GM21447 (cell line): Measurements from ENCODE around the gene DRAXIN.

Experiments
- ATAC-seq: cut with Tn5 transposase; IDR thresholded peaks from one replicate; pipeline ENCODE4 v1.9.1; 2021; ENCODE audit not compliant: unreplicated experiment

Gene DRAXIN

DNA sequence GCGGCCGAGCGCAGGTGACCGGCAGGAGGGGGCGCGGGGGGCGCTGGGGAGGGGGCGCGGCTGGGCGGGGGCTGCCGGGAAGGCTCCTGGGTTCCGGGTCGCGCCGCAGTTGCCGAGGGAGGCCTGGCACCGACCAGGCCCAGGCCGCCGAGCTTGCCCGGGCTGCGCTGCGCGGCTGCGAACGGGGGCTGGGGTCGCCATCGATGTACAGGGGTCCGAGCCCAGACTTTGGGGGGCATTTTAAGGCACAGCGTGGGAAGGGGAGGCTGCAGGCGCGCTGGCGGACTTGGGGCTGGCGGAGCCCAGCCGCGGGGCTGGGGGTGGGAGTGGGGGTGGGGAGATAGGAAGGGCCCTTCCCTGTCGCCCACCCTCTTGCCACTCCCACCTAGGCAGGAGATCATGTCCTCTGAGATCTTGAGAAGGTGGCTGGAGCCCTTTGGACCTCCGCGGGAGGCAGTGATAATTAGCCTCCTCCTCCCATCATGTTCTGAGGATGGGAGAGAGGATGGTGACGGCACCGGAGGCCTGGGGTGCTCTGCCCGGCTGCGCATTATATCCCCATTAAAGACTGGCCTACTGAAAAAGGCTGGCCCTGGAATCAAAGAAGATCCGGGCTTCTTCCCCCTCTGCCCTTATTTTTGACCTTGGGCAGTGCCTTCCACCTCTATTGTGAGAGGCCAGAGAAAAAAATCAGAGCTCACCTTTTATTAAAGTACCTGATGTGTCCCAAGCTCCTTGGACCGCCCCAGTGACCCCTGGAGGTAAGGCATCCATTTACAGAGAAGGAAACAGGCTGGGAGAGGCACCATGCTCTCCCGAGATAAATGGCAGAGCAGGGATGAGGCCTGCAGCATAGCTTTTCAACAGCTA lies 36.3 kb upstream of the DRAXIN start:
- peak; percentile 27 for ATAC-seq

DNA sequence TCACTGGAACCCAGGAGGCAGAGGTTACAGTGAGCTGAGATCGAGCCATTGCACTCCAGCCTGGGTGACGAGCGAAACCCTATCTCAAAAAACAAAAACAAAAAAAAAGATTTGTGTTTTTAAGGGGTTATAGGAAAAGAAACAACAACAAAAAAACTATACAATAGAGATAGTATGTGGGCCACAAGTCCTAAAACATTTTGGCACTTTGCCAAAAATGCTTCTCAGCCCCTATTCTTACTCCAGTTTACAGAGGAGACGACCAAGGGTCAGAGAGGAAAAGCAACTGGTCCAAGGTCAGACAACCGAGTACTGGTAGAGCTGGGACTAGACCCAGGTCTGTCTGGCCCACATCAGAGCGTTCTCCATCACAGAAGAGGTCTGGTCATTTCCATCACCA lies 33.9 kb upstream of the DRAXIN start:
- ATAC-seq = no peak

DNA sequence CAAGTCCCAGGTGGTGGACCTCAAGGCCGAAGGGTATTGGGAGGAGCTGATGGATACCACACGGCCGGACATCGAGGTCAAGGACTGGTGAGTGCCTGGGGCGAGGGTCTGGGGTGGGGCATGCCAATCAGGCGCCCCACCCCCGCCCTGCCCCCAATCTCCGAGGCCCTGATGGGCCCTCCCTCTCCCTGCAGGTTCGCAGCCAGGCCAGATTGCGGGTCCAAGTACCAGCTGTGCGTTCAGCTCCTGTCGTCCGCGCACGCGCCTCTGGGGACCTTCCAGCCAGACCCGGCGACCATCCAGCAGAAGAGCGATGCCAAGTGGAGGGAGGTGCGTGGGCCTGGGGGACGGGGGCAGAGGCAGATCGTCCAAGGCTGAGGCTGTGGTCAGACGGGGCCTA lies 33.0 kb upstream of the DRAXIN start:
- ATAC-seq = no peak

DNA sequence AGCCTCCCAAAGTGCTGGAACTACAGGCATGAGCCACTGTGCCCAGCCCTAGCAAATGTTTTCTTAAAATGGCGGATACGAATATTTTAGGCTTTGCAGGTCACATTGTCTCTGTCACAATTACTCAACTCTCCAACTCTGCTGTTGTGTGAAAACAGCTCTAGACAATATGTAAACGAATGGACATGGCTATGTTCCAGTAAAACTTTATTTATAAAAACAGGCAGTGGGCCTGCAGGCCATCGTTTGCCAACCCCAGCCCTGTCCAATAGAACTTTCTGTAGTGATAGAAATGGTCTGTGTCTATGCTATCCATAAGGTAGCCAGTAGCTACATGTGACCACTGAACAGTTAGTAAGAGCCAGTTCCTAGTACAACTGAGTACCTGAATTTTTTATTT lies 31.8 kb upstream of the DRAXIN start:
- no peak for ATAC-seq

DNA sequence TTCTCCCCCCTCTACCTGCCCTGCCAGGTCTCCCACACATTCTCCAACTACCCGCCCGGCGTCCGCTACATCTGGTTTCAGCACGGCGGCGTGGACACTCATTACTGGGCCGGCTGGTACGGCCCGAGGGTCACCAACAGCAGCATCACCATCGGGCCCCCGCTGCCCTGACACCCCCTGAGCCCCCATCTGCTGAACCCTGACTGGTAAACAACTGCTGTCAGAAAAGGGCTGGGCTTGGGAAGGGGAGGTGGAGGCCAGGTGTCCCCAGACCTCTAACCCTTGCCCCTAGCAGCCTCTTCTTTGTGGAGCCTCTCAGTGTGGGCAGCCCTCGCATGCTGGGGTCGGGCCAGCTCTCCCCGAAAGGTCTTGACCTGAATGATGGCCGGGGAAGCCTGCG lies 30.4 kb upstream of the DRAXIN start:
- ATAC-seq = no peak

DNA sequence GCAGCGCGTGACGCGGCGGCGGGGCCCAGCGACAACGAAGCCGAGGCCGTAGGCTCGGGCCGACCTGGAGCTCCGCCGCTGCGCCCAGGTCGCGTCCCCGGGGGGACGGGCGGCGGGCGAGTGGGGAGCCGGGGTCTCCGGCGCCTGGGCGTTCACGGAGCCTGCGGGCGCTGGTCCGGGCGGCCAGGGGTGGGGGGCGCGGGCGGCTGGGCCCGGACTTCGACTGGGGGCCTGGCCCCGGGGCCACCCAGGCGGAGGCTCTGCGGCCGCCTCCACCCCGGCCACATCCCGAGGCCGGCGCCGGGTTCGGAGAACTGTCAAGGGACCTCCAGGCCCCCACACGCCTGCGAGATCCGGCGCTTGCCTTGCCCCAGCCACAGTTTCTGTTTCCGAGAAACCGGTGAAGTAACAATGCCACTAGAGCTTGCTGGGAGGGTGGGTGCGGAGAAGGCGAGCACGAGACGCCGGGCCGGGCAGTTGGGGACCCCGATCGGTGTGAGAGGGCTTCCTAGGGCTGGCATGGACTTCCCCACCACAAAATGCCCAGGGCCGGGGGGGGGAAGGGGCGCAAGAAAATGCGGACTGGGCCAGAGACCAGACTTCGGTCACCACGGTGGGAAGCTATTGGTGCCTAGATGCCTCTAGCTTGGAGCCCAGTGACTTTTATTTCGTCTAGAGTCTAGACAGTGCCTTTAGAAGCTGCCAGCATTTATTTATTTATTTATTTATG lies 27.0 kb upstream of the DRAXIN start:
- ATAC-seq = peak; percentile 37

DNA sequence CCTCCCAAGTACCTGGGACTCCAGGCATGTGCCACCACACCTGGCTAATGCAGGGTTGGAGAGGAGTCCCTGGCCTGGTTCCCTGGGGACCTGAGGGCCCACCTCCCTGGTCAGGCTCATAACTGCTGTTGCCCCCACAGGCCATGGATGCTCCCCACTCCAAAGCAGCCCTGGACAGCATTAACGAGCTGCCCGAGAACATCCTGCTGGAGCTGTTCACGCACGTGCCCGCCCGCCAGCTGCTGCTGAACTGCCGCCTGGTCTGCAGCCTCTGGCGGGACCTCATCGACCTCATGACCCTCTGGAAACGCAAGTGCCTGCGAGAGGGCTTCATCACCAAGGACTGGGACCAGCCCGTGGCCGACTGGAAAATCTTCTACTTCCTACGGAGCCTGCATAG lies 23.0 kb upstream of the DRAXIN start:
- ATAC-seq = no peak

DNA sequence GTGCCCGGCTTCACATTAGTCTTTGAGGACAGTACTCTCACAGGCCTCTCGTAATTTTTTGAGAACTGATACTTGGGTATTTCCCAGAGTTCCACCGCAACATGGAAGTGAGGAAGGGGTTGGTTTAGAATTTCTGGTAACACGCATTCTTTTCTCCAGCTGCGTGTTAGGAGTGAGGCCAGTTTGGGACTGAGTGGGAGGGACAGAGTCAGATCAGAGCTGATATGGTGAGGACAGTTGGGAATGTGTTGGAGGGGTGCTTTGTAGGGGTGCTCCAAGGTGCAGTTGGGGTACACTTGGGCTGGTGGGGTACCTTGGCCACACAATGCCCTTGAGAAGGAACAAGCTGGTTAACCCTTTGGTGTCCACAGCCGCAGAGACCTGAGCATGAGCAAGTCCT lies 20.8 kb upstream of the DRAXIN start:
- ATAC-seq = no peak

DNA sequence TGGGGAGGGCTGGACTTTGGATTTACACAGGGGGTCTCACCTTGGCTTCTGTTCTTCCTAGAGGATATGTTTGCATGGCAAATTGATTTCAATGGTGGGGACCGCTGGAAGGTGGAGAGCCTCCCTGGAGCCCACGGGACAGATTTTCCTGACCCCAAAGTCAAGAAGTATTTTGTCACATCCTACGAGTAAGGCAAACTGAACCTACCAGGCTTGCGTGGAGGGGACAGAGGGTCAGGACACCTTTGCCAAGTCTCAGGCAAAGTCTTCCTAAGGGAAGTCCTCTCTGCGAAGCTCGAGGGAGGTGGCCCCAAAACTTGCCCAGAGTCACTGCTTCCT lies 20.3 kb upstream of the DRAXIN start:
- ATAC-seq = no peak

DNA sequence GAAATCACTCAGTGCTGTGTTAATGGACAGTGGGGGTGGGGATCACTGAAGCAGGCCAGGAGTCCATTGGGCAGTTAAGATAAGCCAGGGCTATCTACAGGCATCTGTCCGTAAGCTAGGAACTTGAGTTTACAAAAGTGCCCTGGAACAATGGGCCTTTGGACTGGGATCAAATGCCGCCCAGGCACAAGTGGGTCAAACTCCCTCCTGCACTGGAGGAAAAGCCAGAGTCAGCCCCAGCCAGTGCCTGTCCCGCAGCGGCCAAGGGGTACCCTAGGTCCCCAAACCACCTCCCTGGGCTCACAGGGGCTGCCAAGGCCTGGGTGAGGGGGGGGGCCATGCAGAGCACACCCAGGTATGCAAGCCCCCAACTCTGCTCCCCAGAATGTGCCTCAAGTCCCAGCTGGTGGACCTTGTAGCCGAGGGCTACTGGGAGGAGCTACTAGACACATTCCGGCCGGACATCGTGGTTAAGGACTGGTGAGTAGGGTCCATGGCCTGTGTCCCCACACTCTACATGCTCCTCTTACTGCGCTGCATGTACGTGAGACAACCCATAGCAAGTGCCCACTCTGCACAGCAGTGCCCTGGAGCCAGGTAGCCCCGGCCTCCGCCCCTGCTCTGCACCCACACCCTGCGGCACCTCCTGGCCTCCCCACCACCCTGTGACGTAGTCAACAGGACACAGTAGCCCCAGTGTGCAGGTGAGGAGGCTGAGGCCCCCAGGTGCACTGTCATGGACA lies 19.8 kb upstream of the DRAXIN start:
- ATAC-seq = no peak

DNA sequence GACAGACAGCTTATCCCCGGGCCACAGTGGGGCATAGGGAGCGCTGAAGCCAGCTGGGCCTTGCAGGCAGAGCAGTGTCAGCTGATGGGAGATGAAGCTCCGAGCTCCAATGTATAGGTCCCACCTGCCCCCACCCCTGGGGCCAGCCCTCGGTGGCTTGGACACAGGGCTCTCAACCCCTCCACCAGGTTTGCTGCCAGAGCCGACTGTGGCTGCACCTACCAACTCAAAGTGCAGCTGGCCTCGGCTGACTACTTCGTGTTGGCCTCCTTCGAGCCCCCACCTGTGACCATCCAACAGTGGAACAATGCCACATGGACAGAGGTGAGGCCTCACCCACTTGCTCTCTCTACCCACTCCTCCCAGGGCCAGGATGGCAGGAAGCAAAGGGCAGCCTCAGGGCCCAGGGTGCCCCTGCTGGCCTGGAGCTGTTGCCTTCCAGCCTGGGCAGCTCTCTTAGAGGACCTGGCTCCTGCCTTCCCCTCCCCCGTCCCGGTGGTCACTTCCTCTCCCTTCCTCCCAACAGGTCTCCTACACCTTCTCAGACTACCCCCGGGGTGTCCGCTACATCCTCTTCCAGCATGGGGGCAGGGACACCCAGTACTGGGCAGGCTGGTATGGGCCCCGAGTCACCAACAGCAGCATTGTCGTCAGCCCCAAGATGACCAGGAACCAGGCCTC lies 18.3 kb upstream of the DRAXIN start:
- no peak for ATAC-seq

DNA sequence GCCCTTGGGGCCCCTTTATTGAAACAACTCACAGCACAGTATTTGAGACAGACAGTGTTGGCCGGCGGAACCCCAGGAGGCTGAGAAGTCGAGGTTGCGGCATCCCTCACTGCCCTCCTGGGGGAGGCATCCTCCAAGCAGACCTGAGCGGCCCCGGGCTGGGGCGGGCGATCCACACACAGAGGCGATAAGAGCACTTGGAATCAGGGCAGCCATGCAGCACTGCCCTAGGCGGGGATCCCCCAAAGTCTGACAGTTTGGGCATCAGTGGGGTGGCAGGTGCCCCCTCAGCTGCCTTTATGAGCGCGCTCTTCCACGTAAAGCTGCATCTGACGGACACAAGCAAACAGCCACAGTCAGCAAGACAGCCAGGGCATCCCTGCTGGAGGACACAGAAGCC lies 17.0 kb upstream of the DRAXIN start:
- no peak for ATAC-seq

DNA sequence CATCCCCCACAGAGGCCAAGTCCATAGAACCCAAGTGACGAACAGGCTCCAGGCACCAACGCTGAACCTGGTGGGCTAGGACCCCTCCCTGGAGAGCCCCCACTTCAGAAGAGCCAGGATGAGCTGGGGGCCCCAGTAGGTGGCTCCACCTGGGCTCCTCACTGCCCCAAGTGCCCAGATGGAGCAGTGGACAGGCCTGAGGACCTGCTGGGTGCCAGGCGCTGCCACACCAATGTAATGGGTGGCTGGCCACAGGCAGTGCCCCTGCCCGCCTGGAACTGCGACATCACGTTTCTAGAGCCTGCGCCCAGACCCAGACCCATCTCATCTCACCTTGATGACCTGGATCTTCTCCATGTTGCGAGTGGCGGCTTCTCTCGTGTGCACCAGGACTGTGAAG lies 16.2 kb upstream of the DRAXIN start:
- ATAC-seq = no peak

DNA sequence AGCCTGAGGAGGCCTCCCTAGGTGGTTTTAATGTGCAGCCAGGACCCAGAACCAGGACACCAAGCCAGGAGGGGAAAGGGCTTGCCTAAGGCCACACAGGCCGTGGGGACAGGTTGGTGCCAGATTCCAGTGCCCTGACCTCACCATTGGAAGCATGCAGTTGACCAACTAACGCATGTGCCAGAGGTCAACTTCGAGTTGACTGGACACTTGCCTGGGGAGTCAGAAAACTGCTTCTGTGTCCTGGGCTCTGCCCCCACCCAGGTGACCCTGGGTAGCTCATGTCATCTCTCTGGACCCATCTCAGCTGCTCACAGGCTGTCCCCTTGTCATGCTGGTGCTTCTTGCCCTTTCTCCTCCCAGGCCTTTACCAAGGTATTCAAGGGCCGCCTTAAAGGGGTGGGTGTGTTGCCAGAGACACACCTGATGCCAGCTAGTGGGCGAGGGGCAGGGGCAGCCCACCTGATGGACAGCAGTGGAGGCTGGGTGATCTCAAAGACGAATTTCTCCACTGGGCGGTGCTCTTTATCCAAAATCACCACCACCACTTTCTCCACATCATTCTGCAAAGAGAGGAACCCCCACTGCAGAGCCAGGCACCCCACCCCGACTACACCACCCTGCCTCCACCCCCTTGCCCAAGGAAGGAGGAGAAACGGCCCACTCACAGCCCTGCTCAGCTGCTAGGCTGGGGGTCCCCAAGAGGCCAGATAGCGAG lies 15.0 kb upstream of the DRAXIN start:
- no peak for ATAC-seq

DNA sequence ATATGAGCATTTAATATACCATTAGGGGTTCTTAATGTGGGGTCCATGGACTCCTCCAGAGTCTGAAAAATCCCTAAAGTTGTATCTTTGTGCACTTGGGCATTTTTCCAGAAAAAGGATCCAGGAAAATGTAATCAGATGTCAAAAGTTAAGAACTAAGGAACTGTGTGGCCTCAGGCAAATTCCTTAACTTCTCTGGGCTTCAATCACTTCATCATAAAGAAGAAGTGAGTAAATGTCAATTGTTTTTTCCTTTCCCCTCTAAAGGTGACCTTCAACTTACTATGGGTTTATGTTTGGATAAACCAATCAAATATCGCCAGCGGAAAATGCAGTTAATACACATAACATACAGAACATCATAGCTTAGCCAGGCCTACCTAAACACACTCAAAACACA lies 13.1 kb upstream of the DRAXIN start:
- ATAC-seq = no peak

DNA sequence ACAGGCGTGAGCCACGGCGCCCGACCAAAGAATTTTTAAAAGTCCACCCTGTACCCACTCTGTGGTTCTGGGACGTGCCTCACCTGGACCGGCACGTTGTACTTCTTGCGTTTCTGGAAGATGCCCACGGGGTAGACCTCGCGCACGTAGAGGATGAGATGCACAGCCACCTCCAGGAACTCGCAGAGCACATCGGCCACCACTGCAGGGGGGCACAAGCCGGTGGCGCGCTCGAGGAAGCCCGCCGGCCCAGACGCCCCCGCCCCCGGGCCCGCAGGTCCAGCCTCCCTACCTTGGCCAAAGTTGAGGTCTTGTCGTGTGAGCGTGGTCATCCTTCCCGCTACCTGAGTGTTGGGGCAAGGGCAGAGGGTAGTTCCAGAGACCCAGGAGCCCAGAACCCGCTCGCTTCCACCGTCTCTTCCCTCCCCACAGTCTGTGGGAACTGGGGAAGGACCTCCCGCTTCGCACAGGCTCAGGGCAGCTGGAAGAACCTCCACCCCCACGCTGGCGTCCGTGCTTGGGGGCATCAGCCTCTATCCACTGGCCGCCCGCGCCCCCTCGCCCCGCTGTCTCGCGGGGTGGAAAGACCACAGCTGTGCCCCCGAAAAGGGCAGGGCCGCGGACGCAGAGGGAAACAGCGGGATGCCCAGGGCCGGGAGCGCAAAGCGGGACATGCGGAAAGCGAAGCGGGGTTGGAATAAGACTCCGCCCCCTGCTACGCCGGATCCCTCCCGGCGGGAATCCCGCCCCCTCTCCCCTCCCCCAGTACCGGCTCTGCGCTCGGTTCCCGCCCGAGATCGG lies 11.0 kb upstream of the DRAXIN start:
- ATAC-seq = peak; percentile 24

DNA sequence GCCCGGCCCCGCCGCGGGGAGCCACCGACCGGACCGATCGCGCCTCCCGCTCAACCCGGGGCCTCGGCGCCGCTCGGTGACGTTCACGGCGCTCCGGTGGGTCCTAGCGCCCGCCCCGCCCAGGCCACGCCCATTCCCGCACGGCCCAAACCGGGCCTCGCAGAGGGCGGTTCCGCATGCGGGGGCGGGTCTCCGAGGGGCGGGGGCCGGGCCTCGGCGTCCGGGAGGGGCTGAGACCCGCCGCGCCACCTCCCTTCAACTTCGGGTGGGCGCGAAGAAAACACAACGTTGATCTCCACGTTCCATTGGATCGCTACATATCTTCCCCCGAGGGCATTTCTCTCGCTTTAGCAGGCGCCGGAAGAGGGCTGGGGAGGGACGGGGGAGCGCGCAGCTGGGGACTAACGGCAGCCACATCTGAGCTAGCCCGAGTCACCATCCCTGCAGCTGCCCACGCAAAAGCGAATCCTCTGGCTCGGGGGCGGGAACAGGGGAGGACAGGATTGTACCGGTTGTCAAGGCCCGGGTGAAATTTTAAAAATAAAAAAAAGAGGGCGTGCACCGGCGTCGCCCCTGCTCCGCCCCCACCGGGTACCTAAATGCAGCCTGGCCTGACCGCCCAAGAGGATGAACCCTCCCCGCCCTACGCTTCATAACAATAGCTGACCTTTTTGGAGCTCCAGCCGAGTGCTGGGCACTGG lies 10.3 kb upstream of the DRAXIN start, which contains the start of gene MAD2L2:
Gene MAD2L2 (minus strand): TSS at position 78 of the 701 bp plus-strand sequence. CDS start 547 bp downstream, outside the sequence.
- peak; percentile 73 for ATAC-seq

DNA sequence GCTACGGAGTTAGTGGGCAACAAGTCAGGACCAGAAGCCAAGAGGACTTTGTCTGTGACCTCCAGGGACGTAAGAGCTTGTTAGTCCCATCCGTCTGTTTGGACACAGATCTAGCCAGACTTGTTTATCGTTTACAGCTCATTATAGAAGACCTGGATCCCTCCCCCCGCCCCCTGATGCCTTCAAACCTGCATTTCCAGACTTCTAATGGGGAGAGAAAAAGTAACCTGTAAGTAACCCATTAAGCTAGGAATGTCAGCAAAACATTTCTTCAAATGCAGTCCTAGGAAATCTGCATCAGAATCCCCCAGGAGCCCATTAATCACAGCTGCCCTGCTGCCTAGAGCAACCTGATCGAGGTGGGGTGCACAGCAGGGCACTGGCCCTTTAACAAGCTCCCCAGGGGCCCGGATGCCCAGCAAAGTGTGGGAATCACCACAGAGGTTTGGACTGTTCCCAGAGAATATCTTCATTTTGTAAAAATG lies 9.2 kb upstream of the DRAXIN start:
- ATAC-seq = no peak

DNA sequence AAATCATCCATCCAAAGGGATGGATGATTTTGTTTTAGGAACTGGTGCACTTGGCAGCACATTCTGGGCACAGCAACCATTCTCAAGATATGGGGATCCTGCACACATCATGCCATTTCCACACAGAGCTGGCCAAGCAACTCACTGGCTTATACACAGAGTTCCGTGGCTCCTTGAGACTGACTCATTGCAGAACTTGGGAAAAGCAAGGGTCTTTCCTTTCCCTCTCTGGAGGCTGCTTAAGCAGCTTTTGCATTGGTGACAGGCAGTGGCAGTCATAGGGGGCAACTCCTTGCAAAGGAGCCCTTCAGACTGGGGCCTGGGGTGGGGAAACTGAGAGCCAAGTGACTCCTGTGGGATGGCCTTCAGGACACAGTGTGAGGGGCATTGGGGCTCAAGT lies 8.7 kb upstream of the DRAXIN start:
- ATAC-seq = no peak
